GM21723 (cell line): Measurements from ENCODE around the gene ZNHIT3.
A peak's percentile ranks its signal among the peaks of the same experiment; 100 is the strongest.

Experiments
- ATAC-seq: cut with Tn5 transposase; IDR thresholded peaks from one replicate; pipeline ENCODE4 v1.9.1; 2021; ENCODE audit warnings: mild to moderate bottlenecking, moderate library complexity; ENCODE audit not compliant: unreplicated experiment

Gene ZNHIT3

DNA sequence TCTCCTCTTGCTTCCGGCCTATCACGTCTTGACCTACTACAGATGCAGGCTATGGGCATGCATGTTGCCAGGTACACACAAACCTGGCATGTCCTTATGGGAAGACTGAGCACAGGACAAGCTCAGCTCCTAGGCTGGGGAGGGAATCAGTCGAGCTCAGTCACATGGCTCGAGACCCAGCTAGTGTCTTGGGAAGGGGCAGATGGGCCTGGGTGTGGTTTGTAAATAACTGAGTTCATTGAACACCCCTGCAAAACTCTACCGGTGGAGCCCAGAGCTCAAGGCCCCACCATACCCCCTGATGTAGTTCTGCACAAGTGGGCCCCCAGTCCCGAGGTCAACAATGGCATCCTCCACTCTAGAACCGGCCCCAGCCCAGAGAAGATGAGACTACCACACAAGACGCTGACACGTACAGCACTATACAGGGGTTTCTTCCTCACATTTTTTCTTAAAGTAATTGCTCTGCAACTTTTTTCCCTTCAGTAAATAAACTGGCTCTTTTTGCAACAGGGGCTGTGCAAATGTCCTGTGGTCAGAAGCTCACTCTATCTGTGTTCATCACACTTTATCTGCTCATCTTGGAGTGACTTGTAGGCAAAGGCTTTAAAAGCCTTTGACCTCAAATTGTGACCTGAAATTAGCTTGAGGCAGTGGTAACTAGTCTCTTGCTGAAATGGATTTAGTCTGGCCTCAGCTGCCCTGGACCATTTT lies 22.9 kb downstream of the ZNHIT3 start:
- no peak for ATAC-seq

DNA sequence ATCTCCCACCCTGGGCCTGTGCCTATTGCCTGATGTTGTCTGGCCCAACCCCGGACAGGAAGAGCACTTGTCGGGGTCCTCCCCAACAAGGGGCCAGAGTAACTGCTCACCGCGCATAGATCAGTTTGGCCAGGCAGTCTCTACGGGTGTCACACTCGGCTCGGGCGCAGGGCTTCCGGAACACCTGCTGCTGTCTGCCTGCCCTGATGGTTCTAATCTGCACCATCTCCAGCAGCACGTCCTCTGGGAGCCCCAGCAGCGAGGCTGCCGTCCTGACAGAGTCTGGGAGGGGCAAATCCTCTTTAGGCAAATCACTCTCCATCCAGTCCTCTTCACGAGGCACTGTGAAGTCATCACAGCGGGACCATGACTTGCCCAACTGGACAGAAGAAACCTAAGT lies 24.2 kb downstream of the ZNHIT3 start:
- ATAC-seq: no peak

DNA sequence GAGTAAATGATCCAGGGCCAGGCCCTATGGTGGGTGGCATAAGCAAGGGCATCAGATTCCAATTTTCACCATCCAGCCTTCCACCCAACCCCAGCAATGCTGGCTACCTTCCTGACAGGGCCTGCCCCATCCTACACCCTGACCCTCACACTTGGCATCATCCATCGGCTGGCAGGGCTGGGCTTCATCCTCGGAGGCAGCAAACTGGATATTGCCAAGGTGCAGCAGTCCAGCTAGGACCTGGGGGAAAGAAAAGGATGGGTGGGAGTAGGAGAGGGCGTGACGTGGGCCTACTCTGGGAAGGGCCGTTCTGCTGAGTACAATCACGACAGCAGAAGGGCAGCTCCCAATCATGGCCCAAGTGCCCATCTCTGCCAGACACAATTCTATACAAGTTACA lies 24.7 kb downstream of the ZNHIT3 start:
- ATAC-seq: no peak

DNA sequence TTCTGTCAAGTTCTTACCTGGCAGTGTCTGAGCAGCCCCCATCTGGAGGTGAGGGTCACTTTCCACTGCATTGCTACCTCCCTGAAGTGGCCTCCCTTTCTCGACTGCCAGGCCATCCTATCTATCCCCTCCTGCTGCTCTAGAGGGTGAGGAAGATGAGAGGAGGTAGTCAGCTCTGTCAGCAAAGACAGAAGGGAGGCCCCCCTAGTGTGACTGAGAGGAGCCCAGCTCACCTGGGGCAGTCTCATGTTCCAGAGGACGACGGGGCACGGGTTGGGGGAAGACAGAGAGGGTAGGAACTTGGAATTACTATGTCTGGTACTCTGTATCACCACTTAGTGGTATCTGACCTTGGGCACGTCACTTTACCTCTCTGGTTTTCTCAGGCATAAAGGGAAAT lies 26.2 kb downstream of the ZNHIT3 start:
- ATAC-seq: no peak

DNA sequence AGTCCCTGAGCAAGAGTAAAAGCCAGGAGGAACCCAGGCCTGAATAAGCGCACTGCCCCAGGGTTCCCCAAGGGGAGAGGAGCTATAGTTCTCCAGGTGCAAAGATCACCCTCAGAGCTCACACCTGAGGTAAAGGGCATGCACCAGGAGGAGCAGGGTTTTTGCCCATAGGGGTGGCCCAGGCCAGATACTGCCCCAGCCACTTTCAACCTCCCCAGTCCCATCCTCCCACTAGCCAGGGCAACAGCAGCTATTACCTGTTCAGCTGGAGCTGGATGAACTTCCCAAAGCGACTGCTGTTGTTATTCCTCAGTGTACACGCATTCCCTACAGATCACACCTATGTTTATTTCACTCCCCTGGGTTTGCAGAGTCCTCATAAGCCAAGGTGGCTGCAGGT lies 28.4 kb downstream of the ZNHIT3 start:
- no peak for ATAC-seq

DNA sequence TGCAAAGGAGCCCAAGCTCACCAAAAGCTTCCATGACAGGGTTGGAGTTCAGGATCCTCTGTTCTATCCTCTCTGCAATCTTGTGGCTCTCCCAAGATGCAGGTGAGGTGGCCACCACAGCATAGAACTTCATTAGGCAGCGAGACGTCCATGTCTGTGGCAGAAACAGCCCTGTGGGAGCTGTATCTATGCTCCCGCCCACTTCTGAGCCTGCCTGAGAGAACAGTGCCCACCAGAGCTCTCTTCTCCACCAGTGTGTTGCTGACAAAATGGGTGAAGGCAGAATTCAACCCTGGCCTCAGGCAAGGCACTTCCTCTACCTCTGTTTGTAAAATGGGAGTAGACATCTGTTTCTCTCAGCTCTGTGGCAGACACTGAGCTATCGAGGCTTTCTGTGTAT lies 29.4 kb downstream of the ZNHIT3 start:
- ATAC-seq: no peak

DNA sequence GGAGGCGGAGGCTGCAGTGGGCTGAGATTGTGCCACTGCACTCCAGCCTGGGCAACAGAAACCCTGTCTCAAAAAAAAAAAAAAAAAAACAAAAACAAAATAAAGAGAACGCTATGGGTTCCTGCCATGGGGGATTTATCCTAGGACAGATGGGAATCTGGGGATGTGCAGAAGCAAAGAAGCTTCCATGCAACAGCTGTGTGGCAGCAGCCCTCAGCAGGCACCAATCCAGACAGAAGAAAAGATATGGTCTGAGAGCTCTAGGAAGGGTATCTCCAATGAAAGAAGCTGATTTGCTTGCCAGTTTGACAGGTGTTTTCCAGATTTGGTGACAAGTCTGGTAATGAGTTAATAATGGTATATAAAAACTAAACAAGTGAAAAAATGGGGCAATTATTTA lies 36.6 kb downstream of the ZNHIT3 start:
- ATAC-seq: no peak

DNA sequence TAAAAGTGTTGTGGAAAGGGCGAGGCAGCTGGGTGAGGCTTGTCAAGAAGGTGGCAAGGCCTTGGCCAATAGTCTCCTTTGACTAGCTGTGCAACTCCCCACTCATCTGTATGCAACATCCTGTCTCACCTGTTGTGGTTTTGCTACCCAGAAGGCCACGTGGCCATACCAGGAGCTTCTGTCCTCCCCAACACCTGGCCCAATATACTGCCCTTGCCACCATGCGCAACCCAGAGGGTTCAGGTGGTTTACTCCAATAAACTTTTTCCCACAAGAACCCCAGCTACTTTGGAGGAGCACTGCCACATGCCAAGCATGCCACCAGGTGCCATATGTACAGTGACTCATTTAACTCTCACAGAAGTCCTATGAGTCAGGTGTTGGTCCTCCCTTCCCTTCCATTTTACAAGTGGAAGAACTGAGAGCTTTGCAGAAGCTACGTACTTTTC lies 38.0 kb downstream of the ZNHIT3 start:
- no peak for ATAC-seq

DNA sequence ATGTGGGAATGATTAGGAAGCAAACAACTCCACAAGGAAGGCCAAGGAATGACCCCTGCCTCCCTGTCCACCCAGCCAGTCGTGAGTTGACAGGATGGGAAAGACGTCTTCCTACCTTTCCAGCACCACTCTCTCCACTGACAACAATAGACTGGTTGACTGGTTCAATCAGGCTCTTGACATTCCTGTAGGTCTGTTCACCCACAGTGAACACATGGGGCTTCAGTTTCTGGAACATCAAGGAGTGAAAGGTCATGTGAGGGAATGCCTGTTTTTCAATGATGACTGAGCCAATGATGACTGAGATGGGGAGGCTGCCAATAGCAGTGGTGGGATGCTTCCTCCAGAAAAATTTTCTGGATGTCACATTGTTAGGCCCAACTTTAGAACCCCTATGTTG lies 38.6 kb downstream of the ZNHIT3 start:
- ATAC-seq: no peak

DNA sequence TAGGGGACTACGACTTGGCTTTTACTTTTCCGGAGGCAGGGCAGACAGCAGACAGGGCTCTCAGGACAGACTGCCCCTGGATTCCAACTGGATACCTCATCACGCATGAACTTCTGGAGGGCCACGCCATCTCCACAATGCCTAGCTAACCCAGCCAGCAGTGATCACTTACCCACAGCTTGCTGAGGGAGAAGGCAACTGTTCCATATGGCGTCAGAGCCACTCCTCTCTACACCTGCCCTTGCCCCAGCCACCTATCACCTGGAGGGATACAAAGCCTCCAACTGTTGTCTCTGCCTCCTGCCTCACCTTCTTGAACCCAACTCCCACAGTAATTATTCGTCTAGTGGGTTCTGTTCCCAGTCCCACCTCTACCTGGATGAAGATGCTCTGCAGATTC lies 39.4 kb downstream of the ZNHIT3 start:
- ATAC-seq: no peak

DNA sequence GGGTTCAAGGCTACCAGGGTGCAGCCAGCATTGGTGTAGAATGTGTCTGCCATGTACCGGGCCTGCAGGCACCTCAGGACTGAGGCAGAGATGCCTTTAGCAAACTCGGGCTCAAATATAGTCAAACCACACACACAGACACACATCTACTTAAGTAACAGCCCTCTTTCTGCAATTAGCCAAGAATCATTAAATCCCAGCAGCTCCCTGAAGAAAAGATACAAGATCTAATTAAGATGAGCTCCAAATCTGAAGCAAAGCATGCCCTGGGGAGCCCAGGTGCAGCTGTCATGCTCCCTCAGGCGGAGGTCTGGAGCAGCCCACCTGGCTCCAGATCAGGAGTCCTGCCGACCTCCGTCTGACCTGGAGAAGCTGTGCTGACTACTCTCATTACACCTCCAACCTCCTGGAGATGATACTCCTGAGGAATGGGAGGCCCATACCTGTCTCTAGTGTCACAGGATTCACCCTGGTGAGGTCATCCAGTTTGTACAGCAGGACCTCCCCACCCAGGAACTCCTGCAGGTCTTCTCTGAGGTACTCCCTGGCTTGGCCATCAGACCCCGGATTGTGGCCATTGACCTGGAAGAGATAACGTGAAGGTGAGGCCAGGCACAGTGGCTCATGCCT lies 41.3 kb downstream of the ZNHIT3 start:
- ATAC-seq: no peak

DNA sequence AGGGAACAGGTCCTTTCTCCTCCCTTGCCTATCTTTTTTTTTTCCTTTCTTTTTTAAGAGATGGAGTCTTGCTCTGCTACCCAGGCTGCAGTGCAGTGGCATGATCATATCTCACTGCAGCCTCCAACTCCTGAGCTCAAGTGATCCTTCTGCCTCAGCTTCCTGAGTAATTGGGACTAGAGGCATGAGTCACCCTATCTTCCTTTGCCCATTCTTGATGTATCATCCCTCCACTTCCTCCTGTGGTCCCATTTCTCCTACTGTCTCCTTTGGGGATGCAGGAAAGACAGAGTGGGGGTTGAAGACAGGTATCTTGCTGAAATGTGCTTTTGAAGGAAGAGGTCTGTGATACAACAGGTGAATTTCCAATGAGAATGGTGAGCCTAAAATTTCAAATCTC lies 42.6 kb downstream of the ZNHIT3 start:
- ATAC-seq: no peak

DNA sequence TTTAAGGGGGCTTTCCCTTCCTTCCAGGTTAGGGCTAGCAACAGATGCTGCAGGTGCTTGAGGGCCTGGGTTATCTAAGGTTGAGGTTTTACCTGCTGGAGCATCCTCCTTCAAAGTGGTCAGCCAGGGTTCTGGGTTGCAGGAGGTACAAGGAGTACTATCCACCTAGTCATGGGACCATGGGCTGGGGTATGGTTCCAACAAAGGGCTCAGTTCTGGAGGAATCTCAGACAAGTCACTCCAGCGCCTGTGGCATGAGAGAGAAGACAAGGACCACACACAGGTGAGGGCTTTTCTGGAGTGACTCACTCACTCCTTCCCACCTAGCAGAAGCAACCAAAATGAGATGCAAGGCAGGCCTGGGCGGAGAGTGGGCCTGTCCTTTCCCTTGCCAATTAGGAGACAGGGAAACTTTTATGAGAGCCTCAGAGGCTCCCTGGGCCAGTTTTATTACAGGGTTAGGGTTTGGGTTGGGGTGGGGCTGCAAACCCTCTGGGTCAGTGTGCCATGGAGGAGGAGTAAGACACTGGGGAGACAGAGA lies 46.0 kb downstream of the ZNHIT3 start:
- ATAC-seq: no peak

DNA sequence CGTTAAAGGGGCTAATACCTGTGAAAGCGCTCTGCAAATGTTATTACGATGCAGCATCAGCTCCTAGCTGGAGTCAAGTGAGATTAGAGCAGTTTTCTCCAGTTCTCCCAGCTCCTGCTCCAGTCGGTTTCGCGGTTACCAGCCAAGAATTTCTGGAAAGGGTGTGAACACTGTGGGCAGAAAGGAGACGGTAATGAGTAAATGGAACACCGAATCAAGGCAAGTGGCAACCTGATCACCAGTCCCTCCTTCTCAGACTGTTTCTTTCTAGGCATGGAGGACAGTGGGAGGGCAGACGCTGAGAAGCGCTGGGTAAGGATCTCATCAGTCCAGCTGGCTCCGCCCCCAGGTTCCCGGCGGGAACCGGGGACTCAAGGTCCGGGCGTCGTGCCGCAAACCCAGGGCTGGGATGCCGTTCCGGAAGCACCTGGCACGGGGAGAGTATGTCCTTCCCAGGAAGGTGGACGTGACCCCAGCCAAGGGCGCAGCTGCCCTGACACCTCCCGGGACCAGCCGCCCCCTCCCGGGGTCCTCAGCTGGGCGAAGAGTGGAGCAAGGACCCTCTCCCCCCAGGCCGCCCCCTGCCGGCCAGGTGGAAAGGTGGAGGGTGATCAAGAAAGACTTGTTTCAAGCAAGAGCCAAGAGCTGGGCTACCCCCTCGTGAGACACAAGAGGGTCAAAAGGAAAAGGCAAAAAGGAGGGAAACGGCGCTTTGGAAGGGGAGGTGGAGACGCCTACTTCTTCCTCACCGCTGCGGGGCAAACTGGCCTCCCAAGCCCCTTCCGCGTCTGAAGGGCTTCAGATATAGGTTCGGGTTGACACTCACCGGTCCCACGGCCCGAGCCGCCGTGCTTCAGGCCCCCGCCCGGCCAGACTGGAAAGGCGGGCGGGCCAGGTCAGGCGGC lies 47.7 kb downstream of the ZNHIT3 start:
- ATAC-seq: peak; percentile 42

DNA sequence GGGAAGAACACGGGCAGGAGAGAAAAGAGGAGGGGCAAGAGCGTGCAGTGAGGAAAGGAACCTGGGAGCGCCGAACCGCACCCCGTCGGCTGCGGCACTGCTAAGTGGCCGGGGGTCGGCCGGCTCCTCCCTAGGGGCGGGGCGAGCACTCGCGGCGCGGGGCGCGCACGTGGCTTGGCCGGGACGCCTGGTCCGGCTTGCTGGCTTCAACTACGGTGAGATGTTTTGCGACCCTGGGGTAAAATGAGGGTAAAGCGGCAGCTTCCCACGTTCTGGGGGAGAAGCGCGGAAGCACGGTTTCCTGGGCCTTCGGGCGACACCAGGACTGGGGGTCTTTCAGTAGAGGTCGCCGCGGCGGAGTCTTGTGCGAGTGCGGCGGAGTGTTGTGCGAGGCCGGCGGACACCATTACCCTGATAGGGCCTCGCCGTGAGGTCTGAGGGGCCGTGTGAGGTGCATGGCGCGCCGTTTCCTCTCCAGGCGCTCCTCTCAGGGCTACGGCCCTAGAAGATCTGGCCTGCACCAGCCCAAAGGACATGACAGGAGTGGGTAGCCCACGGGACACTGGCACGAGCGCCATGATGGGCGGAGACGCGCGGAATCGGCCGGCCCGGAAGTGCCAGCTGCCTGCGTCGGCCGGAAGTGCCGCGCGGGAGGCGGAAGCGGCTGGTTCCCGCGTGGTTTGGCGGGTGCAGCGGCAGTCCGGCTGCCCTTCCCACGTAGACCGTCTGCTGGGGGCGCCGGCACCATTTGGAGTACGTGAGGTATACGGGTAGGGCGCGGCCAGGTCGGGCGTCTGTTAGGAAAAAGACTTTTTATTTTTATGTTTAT lies 48.6 kb downstream of the ZNHIT3 start, which contains the start of the genes MYO19 and PIGW:
Gene MYO19, minus strand, starts transcription at position 29 of the 829 bp plus-strand sequence. CDS start 2,330 bp downstream, outside the sequence.
Gene PIGW, plus strand, starts transcription at position 148 of the 829 bp plus-strand sequence. CDS start 2,115 bp downstream, outside the sequence.
- ATAC-seq: peak; percentile 73

DNA sequence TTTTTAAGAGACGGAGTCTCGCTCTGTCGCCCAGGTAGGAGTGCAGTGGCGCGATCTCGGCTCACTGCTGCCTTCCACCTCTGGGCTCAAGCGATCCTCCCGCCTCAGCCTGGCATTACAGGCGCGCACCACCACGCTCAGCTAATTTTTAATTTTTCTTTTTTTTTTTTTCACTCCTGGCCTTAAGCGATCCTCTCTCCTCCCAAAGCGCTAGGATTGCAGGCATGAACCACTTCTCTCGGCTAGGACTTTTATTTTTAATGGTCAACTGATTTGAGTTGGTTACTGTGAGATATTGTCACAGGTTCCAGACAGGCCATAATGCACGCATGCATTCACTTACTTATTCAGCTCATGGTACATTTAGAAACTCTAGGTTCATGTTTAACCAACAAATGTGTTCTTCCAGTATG lies 49.2 kb downstream of the ZNHIT3 start:
- ATAC-seq: peak; percentile 24

DNA sequence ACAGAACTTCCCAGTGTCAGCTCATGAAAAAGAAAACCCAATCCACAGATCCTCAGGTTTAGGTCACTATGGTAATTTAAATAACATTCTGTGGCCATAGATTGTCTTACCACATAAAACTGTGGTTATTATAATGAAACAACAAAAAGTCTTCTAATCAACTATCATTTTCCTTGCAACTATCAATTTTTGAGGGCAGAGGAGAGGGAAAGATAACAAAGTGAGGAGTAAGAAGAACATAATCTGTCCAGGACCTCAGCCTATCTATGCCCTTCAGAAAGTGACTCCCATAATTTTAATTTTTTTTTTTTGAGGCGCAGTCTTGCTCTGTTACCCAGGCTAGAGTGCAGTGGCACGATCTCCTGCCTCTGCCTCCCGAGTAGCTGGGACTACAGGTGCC lies 54.2 kb downstream of the ZNHIT3 start:
- ATAC-seq: no peak

DNA sequence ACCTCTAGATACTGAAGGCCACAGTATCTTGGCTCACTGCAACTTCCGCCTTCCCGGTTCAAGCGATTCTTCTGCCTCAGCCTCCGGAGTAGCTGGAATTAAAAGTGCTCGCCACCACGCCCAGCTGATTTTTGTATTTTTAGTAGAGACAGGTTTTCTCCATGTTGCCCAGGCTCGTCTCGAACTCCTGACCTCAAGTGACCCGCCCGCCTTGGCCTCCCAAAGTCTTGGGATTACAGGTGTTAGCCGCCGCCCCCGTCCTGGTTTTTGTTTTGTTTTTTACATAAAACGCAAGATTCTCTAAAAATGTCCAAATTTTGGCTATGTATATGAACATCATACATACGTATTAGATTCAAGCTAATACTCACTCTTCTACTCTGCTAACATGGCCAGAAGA lies 56.3 kb downstream of the ZNHIT3 start:
- ATAC-seq: no peak

DNA sequence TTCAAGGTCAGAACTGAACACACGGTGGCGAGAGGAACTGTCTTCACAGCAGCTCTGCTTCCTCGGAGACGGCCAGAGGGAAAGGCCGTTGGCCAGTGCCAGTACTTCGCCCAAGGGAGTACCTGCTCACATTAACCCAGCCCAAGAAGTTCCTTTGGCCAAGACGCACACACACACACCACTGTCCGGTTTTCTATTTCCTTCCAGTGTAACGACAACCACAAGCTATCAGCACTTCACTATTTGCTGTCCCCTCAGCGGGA lies 57.5 kb downstream of the ZNHIT3 start:
- ATAC-seq: peak; percentile 10

DNA sequence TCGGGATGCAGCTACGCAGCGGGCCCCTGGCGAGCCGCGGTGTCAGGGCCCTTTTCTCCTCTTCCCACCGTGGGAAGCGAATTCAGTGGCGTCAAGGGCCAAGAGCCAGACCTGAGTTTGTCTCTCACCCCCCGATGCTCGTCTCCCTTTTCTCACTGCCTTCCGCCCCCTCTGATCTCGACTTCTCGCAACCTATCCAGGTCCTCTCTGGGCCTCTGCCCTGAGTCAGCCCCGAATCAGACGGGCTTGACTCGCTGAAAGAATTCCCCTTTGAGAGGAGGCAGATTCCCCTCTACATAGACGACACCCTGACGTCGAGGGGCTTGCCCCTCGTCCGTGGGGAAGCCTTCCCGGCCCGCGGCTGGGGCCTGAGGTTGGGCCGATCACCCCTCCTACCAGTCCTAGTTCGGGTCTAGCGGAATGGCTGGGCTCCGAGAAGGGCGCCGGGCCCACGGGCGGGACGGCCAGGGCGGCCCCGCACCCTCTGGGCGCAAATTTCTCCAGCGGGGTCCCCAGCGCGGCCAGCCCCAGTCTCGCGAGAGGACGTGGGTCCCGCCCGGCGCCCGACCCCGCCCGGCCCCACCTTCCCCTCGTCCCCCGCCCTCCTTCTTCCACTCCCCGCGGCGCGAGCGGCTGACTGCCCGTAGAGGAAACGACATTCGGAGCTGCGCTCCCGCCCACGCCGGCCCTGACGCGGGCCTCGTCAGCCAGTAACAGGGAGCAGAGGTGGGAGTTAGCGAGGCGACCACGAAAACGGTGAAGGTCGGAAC lies 58.0 kb downstream of the ZNHIT3 start, which contains the start of gene GGNBP2:
Gene GGNBP2, plus strand, starts transcription at position 613 of the 770 bp plus-strand sequence. CDS start 806 bp downstream, outside the sequence.
- ATAC-seq: peak; percentile 56
